GM12878 (cell line): Measurements from ENCODE around the gene TMPRSS13. TPM values are rescaled to one million over a fixed set of nuclear protein-coding genes. Genes with fewer than 3 reads are reported as not detected.

Experiments used
- FOXK2 ChIP-seq: fragments of 450-650 bp; IDR thresholded peaks from 2 replicates; pipeline ENCODE4 v1.6.1; 2017; ENCODE audit warnings: mild to moderate bottlenecking, moderate library complexity
- KAT2A ChIP-seq: conservative IDR thresholded peaks from 2 replicates; pipeline ENCODE4 v1.6.1; 2011; ENCODE audit warnings: low read depth, low read length; ENCODE audit not compliant: control insufficient read depth
- RBBP5 ChIP-seq: fragments of 200-600 bp; sonication (generic); conservative IDR thresholded peaks from 2 replicates; pipeline ENCODE4 v1.6.1; 2016
- SUPT20H ChIP-seq: IDR thresholded peaks from 2 replicates; pipeline ENCODE4 v1.6.1; 2011; ENCODE audit warnings: low read depth, mild to moderate bottlenecking, low read length, moderate library complexity, borderline replicate concordance; ENCODE audit not compliant: control insufficient read depth
- ZBTB40 ChIP-seq: fragments of 450-650 bp; IDR thresholded peaks from 2 replicates; pipeline ENCODE4 v1.6.1; 2016; ENCODE audit warnings: mild to moderate bottlenecking, moderate library complexity, borderline replicate concordance
- polyA plus RNA-seq, 11 experiments: library from polyadenylated mRNA; depleted of rRNA in 4 of 11; unstranded in 6 of 11; stranded (reverse) in 5 of 11; fragments of >200 nt; fragmentation: Nextera tagmentation in 4 of 11; fragmentation: Illumina TruSeq in 1 of 11; extraction: Ambion mirVana in 4 of 11; extraction: Trizol in 1 of 11; gene quantifications; 1 replicate in 1 of 11; 2 replicates in 10 of 11; pipeline versions ENCODE4 v1.2.1 to v1.2.3, GENCODE V29; 2011 to 2016; ENCODE audit warnings: inconsistent platforms in 2 of 11, missing spikeins in 2 of 11, low read depth in 1 of 11
- total RNA-seq, 4 experiments: library from RNA; depleted of rRNA in 3 of 4; stranded (reverse); fragments of >200 nt in 3 of 4; fragmentation: Illumina TruSeq in 1 of 4; extraction: Trizol in 1 of 4; gene quantifications; 2 replicates each; pipeline versions ENCODE4 v1.2.1 to v1.2.3, GENCODE V29; 2013 to 2021
- TF ChIP-seq, protein P1 (sequence below): fragments of 450-650 bp; IDR thresholded peaks from 2 replicates; pipeline ENCODE4 v1.6.1; 2017; ENCODE audit warnings: mild to moderate bottlenecking, moderate library complexity

TMPRSS13 gene
- total and polyA plus RNA-seq, 10 of the 15 experiments (the other 5 are each of a cell fraction or from before 2014, with no cell fraction given) = 0.05 to 0.50 (median 0.26) TPM; not detected in 2

DNA sequence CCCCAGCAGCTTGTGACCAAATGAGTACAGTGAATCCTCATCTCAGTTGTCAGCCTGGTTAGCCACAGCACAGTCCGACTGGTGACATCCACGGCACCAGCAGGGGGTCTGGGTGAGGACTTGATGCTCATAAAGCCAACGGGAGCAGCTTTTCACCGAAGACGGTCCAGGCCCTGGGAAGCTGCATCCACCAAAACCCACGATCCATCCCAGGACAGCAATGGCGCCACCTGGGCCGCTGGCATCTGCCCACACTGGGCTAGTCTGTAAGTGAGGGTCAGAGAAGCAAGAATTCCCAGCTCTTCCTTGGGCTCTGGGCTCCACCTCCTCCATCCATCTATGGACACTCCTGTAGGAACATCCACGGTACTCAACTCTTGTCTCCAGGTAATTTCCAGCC is 27.6 kb downstream of the TMPRSS13 start (continued):
- TF ChIP-seq, protein P1, sequence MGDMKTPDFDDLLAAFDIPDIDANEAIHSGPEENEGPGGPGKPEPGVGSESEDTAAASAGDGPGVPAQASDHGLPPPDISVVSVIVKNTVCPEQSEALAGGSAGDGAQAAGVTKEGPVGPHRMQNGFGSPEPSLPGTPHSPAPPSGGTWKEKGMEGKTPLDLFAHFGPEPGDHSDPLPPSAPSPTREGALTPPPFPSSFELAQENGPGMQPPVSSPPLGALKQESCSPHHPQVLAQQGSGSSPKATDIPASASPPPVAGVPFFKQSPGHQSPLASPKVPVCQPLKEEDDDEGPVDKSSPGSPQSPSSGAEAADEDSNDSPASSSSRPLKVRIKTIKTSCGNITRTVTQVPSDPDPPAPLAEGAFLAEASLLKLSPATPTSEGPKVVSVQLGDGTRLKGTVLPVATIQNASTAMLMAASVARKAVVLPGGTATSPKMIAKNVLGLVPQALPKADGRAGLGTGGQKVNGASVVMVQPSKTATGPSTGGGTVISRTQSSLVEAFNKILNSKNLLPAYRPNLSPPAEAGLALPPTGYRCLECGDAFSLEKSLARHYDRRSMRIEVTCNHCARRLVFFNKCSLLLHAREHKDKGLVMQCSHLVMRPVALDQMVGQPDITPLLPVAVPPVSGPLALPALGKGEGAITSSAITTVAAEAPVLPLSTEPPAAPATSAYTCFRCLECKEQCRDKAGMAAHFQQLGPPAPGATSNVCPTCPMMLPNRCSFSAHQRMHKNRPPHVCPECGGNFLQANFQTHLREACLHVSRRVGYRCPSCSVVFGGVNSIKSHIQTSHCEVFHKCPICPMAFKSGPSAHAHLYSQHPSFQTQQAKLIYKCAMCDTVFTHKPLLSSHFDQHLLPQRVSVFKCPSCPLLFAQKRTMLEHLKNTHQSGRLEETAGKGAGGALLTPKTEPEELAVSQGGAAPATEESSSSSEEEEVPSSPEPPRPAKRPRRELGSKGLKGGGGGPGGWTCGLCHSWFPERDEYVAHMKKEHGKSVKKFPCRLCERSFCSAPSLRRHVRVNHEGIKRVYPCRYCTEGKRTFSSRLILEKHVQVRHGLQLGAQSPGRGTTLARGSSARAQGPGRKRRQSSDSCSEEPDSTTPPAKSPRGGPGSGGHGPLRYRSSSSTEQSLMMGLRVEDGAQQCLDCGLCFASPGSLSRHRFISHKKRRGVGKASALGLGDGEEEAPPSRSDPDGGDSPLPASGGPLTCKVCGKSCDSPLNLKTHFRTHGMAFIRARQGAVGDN = no peak
- no peak for TF ChIP-seq ZBTB40
- TF ChIP-seq SUPT20H = no peak
- TF ChIP-seq KAT2A = no peak
- TF ChIP-seq FOXK2 = no peak
- TF ChIP-seq RBBP5 = no peak
- TF ChIP-seq, all 136 proteins: peak for 0
